ENCODE measurements around the gene BTNL3.
"Not testable (repeated sequence)": the region's sequence is repeated elsewhere in the genome, so short reads cannot be mapped to it uniquely, and the experiment has no call there.

BTNL3 gene, protein sequence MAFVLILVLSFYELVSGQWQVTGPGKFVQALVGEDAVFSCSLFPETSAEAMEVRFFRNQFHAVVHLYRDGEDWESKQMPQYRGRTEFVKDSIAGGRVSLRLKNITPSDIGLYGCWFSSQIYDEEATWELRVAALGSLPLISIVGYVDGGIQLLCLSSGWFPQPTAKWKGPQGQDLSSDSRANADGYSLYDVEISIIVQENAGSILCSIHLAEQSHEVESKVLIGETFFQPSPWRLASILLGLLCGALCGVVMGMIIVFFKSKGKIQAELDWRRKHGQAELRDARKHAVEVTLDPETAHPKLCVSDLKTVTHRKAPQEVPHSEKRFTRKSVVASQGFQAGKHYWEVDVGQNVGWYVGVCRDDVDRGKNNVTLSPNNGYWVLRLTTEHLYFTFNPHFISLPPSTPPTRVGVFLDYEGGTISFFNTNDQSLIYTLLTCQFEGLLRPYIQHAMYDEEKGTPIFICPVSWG

DNA sequence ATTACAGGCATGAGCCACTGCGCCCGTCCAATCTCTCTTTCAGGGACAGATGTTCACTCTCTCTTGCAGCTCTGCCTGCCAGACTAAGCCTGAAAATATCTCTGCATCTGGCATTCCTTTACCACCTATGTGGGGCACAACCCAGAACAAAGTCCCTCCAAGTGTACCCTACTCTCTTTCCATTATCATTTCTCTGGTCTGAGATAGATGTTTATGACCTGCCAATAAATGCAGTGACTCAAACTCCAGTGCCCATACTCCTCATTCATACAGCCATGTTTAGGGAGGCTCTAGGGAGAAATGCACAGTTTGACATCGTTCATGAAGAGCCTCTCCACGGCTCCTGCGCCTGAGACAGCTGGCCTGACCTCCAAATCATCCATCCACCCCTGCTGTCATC, at the start of gene BTNL3:
Gene BTNL3, plus strand, starts transcription at position 255 of the 400 bp plus-strand sequence. CDS start 183 bp downstream, outside the sequence.
- DNase-seq (ENCODE audit: low read depth in 1 of 2, low spot score in 1 of 2): no peak

DNA sequence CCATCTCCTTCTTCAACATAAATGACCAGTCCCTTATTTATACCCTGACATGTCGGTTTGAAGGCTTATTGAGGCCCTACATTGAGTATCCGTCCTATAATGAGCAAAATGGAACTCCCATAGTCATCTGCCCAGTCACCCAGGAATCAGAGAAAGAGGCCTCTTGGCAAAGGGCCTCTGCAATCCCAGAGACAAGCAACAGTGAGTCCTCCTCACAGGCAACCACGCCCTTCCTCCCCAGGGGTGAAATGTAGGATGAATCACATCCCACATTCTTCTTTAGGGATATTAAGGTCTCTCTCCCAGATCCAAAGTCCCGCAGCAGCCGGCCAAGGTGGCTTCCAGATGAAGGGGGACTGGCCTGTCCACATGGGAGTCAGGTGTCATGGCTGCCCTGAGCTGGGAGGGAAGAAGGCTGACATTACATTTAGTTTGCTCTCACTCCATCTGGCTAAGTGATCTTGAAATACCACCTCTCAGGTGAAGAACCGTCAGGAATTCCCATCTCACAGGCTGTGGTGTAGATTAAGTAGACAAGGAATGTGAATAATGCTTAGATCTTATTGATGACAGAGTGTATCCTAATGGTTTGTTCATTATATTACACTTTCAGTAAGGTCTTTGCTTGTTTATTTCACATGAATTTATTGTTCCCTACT, 38.2 kb upstream of the BTNL3 start:
- DNase-seq (ENCODE audit: low read depth in 1 of 2, low spot score in 1 of 2): no peak

DNA sequence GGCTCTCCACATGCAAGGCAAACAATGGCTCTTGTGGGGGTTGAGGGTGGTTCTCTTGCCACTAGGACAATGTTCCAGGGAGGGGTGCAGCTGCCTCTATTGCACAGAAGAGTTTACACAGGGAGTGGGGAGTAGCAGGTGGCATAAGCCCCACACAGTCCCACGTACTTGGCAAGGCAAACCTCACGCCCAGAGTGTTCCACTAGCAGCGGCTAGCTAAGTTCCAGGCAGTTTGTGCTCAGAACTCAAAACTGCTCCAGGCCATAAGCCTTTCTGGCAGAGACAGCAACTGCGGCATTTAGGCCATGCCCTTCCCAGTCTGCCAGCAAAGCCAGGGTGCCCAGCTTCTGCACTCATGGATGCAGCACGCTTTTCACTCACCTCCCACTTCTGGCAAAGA, 29.0 kb upstream of the BTNL3 start:
- DNase-seq (ENCODE audit: low read depth in 1 of 2, low spot score in 1 of 2): no peak

DNA sequence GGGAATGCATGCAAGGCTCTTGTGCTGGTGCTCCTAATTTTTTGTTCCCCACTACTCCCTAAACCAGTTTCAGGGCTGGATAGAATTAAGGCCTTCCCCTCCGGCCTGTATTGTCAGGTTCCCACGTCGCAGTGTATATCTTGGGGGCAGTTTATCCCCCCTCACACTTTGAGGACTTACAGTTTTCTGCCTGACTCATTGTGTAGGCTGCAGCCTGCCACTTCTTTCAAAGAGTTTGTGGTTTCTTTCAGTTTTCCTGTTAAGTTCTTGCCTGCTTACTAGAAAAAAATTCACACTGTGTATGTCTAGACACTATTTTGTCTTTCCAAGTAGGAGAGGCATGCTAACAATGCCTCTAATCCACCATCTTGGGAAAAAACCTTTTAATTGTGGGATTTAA, 28.4 kb upstream of the BTNL3 start:
- DNase-seq (ENCODE audit: low read depth in 1 of 2, low spot score in 1 of 2): no peak

DNA sequence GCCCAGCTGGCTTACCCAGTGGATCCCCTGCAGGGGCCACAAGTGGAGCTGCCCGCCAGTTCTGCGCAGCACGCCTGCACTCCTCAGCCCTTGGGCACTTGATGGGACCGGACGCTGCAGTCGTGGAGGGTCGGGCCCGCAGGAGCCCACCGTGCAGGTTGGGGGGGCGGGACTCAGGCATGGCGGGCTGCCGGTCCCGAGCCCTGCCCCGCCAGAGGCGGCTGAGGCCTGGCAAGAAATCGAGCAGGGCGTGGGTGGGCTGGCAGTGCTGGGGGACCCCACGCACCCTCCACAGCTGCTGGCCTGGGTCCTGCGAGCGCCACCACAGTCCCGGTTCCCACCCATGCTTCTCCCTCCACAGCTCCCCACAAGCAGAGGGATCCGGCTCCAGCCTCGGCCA, 19.2 kb upstream of the BTNL3 start:
- DNase-seq (ENCODE audit: low read depth in 1 of 2, low spot score in 1 of 2): no peak

DNA sequence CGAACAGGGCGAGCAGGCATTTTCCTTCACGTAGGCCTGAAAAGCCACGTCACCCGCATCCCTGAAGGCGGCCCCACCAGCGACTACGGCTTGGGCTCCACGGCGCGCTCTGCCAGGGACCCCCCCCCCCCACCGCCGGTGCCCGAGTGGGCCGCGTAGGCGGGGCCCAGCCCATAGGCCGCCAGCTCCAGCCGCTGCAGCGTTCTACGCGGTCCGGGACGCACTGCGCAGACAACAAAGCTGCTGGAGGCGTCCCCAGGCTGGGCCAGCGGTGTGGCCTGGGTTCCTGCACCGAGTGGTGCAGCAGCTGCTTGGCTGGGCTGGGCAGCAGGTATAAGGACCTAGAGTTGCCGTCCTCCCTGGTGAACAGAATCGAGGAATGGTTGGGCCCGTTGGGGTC, 18.3 kb upstream of the BTNL3 start:
- no peak for DNase-seq (ENCODE audit: low read depth in 1 of 2, low spot score in 1 of 2)

DNA sequence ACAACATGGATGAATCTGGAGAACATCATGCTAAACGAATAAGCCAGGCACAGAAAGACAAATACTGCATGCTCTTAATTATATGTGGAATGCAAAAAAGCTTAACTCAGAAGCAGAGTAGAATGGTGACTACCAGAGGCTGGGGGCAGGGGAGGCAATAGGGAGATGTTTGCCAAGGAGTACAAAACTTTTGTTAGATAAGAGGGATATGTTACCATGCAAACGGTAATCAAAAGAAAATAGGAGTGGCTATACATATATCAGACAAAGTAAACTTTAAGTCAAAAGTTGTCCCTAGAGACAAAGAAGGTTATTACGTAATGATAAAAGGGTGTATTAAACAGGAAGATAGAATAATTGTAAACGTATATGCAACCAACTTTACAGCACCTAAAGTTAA, 17.8 kb upstream of the BTNL3 start:
- DNase-seq (ENCODE audit: low read depth in 1 of 2, low spot score in 1 of 2): no peak

DNA sequence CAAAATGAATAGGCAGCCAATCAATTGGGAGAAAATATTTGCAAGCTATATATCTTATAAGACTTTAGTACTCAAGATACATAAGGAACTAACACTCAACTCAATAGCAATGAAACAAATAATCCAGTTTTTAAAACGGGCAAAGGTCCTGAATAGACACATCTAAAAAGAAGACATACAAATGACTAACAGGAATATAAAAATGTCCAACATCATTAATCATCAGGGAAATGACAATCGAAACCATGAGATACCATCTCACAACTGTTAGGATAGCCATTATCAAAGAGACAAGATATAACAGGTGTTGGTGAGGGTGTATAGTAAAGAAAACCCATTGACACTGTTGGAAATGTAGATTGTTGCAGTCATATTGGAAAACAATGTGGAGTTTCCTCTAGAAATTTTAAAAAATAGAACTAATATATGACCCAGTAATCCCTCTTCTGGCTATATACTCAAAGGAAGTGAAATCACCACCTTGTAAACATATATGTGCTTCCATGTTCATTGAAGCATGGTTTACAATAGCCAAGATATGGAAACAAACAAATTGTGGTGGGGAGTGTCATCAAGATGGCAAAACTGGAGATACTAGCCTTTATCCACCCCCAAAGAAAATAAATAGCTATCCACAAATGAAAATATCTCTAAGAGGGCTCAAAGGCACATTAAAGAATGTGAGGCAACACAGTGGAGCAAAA, 13.9 kb upstream of the BTNL3 start:
- no peak for DNase-seq (ENCODE audit: low read depth in 1 of 2, low spot score in 1 of 2)

DNA sequence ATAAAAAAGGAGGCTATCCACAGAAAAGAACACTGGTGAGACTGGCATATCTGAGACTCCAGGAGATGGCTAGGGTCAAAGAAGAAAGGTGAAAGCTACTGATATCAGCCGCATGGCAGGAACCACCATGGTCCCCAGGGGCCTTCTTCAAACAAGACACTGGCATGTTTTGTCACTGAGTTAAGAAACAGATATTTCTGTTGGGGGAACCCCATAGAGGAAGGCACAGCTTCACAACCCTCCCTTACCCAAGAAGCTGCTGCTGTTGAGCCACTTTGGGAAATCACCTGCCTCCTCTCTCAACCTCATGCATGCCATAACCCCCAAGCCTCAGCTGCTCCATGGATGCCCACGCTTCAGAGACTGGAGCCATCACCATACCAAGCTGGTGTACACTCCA, 13.3 kb upstream of the BTNL3 start:
- DNase-seq (ENCODE audit: low read depth in 1 of 2, low spot score in 1 of 2): no peak

DNA sequence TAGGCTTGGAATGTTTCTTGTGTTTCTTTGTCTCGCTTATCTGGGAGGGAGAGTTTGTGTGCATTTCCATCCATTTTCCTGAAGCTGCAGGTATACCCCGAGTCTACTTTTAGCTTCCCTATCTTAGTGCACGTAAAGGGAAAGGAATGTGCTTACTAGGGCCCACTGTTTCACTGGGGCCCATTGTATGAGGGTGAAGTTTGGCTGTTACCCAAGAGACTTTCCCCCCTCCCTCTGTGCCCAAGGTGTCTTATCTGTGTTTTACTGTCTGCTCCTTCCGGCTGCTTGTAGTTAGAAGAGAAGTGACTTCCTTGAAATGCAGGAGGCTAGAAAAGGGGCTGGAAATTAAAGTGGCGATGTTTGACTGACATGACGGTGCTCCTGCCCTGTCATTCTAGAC, 12.1 kb upstream of the BTNL3 start:
- DNase-seq (ENCODE audit: low read depth in 1 of 2, low spot score in 1 of 2): no peak

DNA sequence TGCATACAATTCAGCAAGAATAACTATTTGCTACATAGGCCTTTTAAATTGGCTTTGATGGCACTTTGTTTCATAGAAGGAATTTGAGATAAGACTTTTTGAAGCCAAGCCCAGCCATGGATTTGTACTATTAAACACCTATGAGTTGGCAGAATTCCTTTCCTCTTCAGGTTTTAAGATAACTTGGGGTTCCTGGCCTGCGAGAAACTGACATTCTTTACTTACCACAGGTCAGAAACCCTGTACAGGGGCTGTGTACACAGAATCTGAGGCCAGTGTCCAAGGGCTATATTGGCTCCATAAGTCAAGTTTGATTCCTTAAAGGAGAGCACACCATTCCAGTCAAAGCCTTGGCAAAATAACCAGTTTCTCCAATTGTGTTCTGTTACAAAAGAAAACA, 10.8 kb upstream of the BTNL3 start:
- DNase-seq (ENCODE audit: low read depth in 1 of 2, low spot score in 1 of 2): no peak

DNA sequence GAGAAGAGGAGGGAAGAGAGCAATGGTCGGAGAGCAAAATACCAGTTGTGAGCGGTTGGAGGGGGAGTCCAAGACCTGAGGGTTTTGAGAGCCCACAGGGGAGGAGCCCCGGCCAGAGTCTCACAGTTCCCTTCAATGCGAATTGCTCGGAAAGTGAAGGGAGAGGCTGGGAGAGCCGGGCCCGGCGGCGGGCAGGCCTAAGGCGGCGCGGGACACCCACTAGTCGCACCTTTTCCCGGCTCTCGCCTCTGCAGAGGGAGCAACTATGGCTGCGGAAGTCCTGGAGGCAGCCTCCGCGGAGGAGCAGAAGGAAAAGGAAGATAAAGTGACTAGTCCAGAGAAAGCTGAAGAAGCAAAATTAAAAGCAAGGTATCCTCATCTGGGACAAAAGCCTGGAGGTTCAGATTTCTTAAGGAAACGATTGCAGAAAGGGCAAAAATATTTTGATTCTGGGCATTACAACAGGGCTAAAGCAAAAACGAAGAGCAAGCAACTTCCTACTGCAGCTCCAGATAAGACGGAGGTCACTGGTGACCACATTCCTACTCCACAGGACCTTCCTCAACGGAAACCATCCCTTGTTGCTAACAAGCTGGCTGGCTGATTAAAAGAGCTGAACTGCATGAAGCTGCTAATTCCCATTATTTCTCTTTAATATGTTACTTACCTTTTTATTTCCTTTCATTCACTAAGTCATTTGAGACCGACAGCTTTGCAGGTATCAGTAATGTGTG, 6.5 kb upstream of the BTNL3 start:
- no peak for DNase-seq (ENCODE audit: low read depth in 1 of 2, low spot score in 1 of 2)

DNA sequence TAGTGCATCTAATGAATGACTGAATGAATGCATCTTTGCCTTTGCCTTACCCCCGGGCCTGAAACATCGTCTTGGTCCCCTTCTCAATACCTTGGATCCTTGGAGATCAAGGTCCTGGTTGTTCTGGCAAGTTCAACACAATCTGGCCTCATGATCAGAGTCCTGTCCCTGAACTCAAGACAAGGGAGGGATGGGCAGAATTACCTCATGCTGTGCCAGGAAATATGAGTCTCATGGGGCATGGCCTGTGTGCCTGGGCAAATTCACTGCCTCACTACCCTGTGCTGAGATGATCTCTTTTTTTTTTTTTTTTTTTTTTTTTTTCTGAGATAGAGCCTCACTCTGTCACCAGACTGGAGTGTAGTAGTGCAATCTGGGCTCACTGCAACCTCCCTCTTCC, 630 bp upstream of the BTNL3 start:
- no peak for DNase-seq (ENCODE audit: low read depth in 1 of 2, low spot score in 1 of 2)

DNA sequence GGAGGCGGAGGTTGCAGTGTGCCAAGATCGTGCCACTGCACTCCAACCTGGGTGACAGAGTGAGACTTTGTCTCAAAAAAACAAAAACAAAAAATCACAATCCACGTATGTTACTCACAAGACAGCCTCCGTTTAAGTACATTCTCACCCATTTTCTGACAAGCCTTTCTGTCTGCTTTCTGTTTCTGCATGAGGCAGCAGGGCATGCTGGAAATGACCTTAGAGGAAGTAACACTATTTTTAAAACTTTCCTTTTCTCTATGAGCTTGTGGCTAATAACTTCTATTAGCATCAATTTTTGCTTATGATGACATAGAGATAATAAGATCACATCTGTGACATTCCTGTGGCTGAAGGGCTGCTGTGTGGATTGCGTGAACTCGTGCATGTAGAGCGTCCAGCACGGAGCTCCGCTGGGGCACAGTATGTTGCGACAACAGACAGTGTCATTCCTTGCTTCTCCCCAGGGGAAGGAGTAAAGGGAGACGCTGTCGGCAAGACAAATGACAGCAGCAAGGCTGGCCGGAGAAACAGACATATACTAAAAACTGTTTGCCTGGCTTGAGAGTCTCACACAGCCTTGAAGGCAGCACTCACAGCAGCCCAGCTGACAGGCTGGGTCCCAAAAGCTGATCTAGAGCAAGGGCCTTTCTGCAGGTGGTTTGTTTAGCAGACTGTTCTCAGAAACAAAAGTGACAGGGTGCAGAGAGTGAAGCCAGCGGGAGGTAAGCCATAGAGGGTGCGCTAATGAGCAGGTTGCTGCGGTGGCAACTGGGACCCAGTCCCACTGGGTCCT, 1.6 kb downstream of the BTNL3 start:
- DNase-seq (ENCODE audit: low read depth in 1 of 2, low spot score in 1 of 2): no peak

DNA sequence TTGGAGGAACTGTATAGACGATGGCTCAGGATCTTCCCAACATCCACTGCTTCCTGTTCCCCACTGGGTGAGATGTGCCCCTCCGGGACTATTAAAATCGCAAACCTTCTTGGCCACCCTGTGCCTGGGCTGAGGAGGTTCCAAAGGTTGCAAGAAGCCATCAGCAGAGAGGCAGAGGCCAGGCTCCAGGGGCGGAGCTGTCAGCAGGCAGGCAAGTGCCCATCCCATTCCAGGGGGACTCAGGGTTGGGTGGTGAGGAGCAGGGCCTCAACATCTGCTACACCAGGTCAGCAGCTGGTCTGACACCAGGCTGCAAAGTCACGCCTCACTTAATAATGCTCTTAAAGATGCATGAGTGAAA, 2.2 kb downstream of the BTNL3 start:
- DNase-seq (ENCODE audit: low read depth in 1 of 2, low spot score in 1 of 2): no peak

DNA sequence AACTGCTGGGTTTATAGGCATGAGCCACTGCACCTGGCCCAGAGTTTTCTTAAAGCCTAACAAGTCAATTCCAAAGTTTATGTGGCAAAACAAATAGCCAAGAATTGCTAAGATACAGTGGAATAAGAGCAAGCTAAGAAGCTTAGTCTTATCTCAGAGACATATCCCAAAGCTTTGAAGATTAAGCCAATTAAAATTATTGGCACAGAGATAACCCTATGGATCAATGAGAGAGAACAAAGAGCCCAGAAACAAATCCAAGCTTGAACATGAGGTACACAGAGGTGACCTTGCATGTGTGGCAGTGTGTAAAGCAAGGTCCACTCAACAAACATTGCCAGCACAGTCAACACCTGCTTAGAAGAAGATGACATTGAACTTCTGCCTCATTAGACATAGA, 13.3 kb downstream of the BTNL3 start:
- no peak for DNase-seq (ENCODE audit: low read depth in 1 of 2, low spot score in 1 of 2)

DNA sequence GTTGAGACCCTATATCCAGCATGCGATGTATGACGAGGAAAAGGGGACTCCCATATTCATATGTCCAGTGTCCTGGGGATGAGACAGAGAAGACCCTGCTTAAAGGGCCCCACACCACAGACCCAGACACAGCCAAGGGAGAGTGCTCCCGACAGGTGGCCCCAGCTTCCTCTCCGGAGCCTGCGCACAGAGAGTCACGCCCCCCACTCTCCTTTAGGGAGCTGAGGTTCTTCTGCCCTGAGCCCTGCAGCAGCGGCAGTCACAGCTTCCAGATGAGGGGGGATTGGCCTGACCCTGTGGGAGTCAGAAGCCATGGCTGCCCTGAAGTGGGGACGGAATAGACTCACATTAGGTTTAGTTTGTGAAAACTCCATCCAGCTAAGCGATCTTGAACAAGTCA, 17.1 kb downstream of the BTNL3 start:
- DNase-seq (ENCODE audit: low read depth in 1 of 2, low spot score in 1 of 2): no peak

DNA sequence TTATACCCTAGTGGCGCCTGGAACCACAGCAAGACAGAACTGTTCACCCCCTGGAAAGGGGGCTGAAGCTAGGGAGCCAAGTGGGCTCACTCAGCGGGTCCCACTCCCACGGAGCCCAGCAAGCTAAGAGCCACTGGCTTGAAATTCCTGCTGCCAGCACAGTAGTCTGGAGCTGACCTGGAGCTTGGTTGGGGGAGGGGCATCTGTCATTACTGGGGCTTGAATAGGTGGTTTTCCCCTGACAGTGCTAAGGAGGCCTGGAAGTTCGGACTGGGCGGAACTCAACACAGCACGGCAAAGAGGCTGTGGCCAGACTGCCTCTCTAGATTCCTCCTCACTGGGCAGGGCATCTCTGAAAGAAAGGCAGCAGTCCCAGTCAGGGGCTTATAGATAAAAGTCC, 19.5 kb downstream of the BTNL3 start:
- DNase-seq (ENCODE audit: low read depth in 1 of 2, low spot score in 1 of 2): no peak

DNA sequence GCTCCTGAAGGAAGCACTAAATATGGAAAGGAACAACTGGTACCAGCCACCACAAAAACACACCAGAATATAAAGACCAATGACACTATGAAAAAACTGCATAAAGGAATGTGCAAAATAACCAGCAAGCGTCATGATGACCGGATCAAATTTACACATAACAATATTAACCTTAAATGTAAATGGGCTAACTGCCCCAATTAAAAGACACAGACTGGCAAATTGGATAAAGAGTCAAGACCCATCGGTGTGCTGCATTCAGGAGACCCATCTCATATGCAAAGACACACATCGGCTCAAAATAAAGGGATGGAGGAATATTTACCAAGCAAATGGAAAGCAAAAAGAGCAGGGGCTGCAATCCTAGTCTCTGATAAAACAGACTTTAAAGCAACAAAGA, 21.4 kb downstream of the BTNL3 start:
- DNase-seq (ENCODE audit: low read depth in 1 of 2, low spot score in 1 of 2): not testable (repeated sequence)

DNA sequence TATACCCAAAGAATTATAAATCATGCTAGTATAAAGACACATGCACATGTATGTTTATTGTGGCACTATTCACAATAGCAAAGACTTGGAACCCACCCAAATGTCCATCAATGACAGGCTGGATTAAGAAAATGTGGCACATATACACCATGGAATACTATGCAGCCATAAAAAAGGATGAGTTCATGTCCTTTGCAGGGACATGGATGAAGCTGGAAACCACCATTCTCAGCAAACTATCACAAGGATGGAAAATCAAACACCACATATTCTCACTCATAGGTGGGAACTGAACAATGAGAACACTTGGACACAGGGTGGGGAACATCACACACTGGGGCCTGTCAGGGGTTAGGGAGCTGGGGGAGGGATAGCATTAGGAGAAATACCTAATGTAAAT, 26.0 kb downstream of the BTNL3 start:
- DNase-seq (ENCODE audit: low read depth in 1 of 2, low spot score in 1 of 2): not testable (repeated sequence)

DNA sequence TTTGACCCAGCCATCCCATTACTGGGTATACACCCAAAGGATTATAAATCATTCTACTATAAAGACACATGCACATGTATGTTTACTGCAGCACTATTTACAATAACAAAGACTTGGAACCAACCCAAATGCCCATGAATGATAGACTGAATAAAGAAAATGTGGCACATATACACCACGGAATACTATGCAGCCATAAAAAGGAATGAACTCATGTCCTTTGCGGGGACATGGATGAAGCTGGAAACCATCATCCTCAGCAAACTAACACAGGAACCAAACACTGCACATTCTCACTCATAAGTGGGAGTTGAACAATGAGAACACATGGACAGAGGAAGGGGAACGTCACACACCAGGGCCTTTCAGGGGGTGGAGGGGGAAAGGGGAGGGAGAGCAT, 28.8 kb downstream of the BTNL3 start:
- DNase-seq (ENCODE audit: low read depth in 1 of 2, low spot score in 1 of 2): not testable (repeated sequence)
